Stomach (tissue), 9 donors: ENCODE results near the gene EEF1AKMT1. TPM values are rescaled to one million over a fixed set of nuclear protein-coding genes. Genes with fewer than 3 reads are reported as not detected.

Experiments used
- DNase-seq, 2 donors: peaks; one replicate each; pipeline versions ENCODE4 v3.0.0 to v3.0.0-alpha.2; 2013 to 2019
- H3K27ac ChIP-seq, 5 donors: fragments of 200-600 bp in 4 of 5; sonication (generic) in 4 of 5; one replicate each; pipeline ENCODE4 v1.5.1; 2013 to 2019; ENCODE audit warnings: mild to moderate bottlenecking in 1 of 5, moderate library complexity in 1 of 5
- H3K27me3 ChIP-seq, 3 donors: fragments of 200-600 bp; sonication (generic); one replicate each; pipeline ENCODE4 v1.5.1; 2017 to 2019; ENCODE audit warnings: mixed run types in 1 of 3
- H3K36me3 ChIP-seq, 4 donors: fragments of 200-600 bp; sonication (generic); 1 replicate in 3 of 4; 2 replicates in 1 of 4; pipeline ENCODE4 v1.5.1; 2016 to 2019
- H3K4me1 ChIP-seq, 4 donors: fragments of 200-600 bp; sonication (generic); one replicate each; pipeline ENCODE4 v1.5.1; 2016 to 2019
- H3K4me3 ChIP-seq, 4 donors: fragments of 200-600 bp; sonication (generic) in 3 of 4; one replicate each; pipeline ENCODE4 v1.5.1; 2016 to 2019; ENCODE audit warnings: mild to moderate bottlenecking in 1 of 4
- H3K9me3 ChIP-seq, 4 donors: fragments of 200-600 bp; sonication (generic); one replicate each; pipeline ENCODE4 v1.5.1; 2016 to 2019
- EP300 ChIP-seq: sonication (generic); formaldehyde crosslinking; IDR thresholded peaks from one replicate; pipeline ENCODE4 v1.6.1; 2017; ENCODE audit warnings: antibody characterized with exemption
- POLR2A ChIP-seq, 4 donors: fragments of 450-650 bp; IDR thresholded peaks; one replicate each; pipeline ENCODE4 v1.6.1; 2016; ENCODE audit warnings: antibody characterized with exemption in 4 of 4, control low read depth in 2 of 4, mild to moderate bottlenecking in 1 of 4, moderate library complexity in 1 of 4
- POLR2AphosphoS5 ChIP-seq, 3 donors: sonication (generic); formaldehyde crosslinking; IDR thresholded peaks; one replicate each; pipeline ENCODE4 v1.6.1; 2016; ENCODE audit warnings: antibody characterized with exemption in 3 of 3
- WGBS, 5 donors: extraction: QIAGEN DNeasy Blood & Tissue Kit in 3 of 5; methylation state at CpG; one replicate each; pipeline versions ENCODE4 v1.1.5 to v1.1.7; 2013 to 2018; 5-methylcytosine and 5-hydroxymethylcytosine counted together
- intact Hi-C: fragments of 100-400 bp; cut with DNase I; formaldehyde crosslinking; loops from one replicate; pipeline ENCODE4 v1.15.1; 2023; ENCODE audit warnings: low total_unique reads
- polyA plus RNA-seq, 3 donors: library from polyadenylated mRNA; stranded (reverse); fragments of 200-250 nt; gene quantifications; one replicate each; pipeline ENCODE4 v1.2.3, GENCODE V29; 2013
- total RNA-seq, 5 donors: library from RNA; depleted of rRNA; stranded (reverse); fragments of >200 nt; gene quantifications; one replicate each; pipeline versions ENCODE4 v1.1.0 to v1.2.3, GENCODE V29; 2014 to 2016
- TF ChIP-seq, protein P1 (sequence below), 7 experiments: fragments of 450-650 bp in 4 of 7; fragments of 200-600 bp in 3 of 7; sonication (generic) in 3 of 7; IDR thresholded peaks; one replicate each; pipeline ENCODE4 v1.5.1; 2016 to 2019; ENCODE audit warnings: antibody characterized with exemption in 7 of 7, control low read depth in 2 of 7, mild to moderate bottlenecking in 1 of 7
- donor health status: healthy with polysubstance abuse.
- donor health status: Bipolar disorder and iron deficiency.
- donor health status: healthy.

EEF1AKMT1 gene
- total and polyA plus RNA-seq, 8 donors: 3.1 to 14.1 (median 7.2) TPM; not detected in 1

DNA sequence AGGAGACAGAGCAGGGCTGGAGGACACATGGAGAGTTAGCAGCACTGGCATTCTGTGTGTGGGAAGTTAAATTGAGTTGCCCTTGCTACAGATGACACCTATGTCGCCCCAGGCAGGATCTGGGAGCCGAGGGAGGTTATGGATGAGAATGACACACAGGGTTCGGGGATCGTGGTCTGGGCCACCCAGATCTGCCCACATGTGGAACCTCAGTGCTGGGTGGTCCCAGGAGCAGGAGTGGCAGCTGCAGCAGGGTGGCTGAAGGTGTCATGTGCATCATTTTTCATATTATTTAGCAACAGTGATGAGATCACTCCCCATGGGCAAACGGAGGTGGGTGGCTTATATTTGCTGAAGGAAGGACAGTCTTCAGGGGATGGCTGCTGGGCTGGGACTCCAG, 67.1 kb downstream of the EEF1AKMT1 start:
- intact Hi-C loops: loop anchor here (5.0 kb wide), 1 partner anchor 121 kb away; no protein-coding TSS in a partner anchor
- Histone ChIP-seq H3K4me1 (peaks cover 7 to 23% (median 15%) of the 10 kb centered on the region in 4 donors), H3K27ac (no peak overlapping the region), H3K27me3 (peaks cover 0 to 10% (median 0%) of the 10 kb centered on the region in 3 donors), H3K9me3 (no peaks in the 10 kb centered on the region), H3K36me3 (no peaks in the 10 kb centered on the region), H3K4me3 (no peak overlapping the region)
- DNase-seq: no peak
- TF ChIP-seq EP300: no peak
- no peak for TF ChIP-seq POLR2AphosphoS5 (IDR thresholded peaks at IDR 0.05)
- no peak for TF ChIP-seq POLR2A (IDR thresholded peaks at IDR 0.05)
- TF ChIP-seq, protein P1, sequence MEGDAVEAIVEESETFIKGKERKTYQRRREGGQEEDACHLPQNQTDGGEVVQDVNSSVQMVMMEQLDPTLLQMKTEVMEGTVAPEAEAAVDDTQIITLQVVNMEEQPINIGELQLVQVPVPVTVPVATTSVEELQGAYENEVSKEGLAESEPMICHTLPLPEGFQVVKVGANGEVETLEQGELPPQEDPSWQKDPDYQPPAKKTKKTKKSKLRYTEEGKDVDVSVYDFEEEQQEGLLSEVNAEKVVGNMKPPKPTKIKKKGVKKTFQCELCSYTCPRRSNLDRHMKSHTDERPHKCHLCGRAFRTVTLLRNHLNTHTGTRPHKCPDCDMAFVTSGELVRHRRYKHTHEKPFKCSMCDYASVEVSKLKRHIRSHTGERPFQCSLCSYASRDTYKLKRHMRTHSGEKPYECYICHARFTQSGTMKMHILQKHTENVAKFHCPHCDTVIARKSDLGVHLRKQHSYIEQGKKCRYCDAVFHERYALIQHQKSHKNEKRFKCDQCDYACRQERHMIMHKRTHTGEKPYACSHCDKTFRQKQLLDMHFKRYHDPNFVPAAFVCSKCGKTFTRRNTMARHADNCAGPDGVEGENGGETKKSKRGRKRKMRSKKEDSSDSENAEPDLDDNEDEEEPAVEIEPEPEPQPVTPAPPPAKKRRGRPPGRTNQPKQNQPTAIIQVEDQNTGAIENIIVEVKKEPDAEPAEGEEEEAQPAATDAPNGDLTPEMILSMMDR (IDR thresholded peaks at IDR 0.05): no peak
- 90 to 96% (median 93%) methylated on average over 5 of the region's 5 CpGs for WGBS, 5 donors

GRCh38 chr13:20704459-20705069, 69.2 kb downstream of the EEF1AKMT1 start:
- intact Hi-C loops: loop anchor here (5.0 kb wide), 1 partner anchor 123 kb away; no protein-coding TSS in a partner anchor
- DNase-seq: no peak
- Histone ChIP-seq H3K27me3 (peaks cover 0 to 28% (median 0%) of the 10 kb centered on the region in 3 donors), H3K4me1 (peaks cover 7 to 23% (median 16%) of the 10 kb centered on the region in 4 donors), H3K9me3 (no peaks in the 10 kb centered on the region), H3K4me3 (peak overlapping the region; percentile 72 to 86 (median 74)), H3K27ac (peak overlapping the region in 2 of 5 donors; percentile 72 to 79), H3K36me3 (no peaks in the 10 kb centered on the region)
- WGBS, 5 donors: 16 to 27% (median 19%) methylated on average over 12 to 20 of the region's 20 CpGs
- TF ChIP-seq, protein P1 (IDR thresholded peaks at IDR 0.05): no peak

- H3K4me1 ChIP-seq: peaks cover 7 to 23% (median 16%) of the 10 kb centered on the region in 4 donors
- peak overlapping the region in 3 of 5 donors; percentile 62 to 79 (median 72) for H3K27ac ChIP-seq
- TF ChIP-seq, protein P1 (IDR thresholded peaks at IDR 0.05): peak in 3 of 7 experiments; percentile 55 to 75 (median 71)
- TF ChIP-seq POLR2AphosphoS5 (IDR thresholded peaks at IDR 0.05) (peak in 2 of 3 donors; percentile 51 to 66), POLR2A (IDR thresholded peaks at IDR 0.05) (no peak), EP300 (no peak)
- peak; percentile 84 to 97 for DNase-seq
- H3K9me3 ChIP-seq: no peaks in the 10 kb centered on the region
- 0 to 1% (median 0%) methylated on average over 3 to 93 of the region's 98 CpGs for WGBS, 5 donors
- intact Hi-C loops: no loop called here
- peaks cover 0 to 28% (median 0%) of the 10 kb centered on the region in 3 donors for H3K27me3 ChIP-seq
- peak overlapping the region; percentile 72 to 86 (median 74) for H3K4me3 ChIP-seq
- no peaks in the 10 kb centered on the region for H3K36me3 ChIP-seq
These were observed 69.8 kb downstream of the EEF1AKMT1 start for GRCh38 chr13:20703780-20704458.

- Histone ChIP-seq H3K27me3 (peaks cover 0 to 28% (median 0%) of the 10 kb centered on the region in 3 donors), H3K36me3 (no peaks in the 10 kb centered on the region), H3K4me3 (peak within 1 kb of the TSS; percentile 72 to 86 (median 74)), H3K9me3 (no peaks in the 10 kb centered on the region), H3K4me1 (peaks cover 7 to 23% (median 16%) of the 10 kb centered on the region in 4 donors), H3K27ac (peak within 1 kb of the TSS; percentile 56 to 83 (median 62))
- DNase-seq: peak in 1 of 2 donors; percentile 77
- TF ChIP-seq, protein P1 (IDR thresholded peaks at IDR 0.05): no peak
- TF ChIP-seq EP300 (no peak), POLR2A (IDR thresholded peaks at IDR 0.05) (no peak)
- 1% methylated on average over 37 to 94 of the region's 94 CpGs for WGBS, 5 donors
- intact Hi-C loops: no loop called here
These were observed 70.6 kb downstream of the EEF1AKMT1 start, which contains the start of gene IL17D for GRCh38 chr13:20702915-20703779. Gene IL17D, plus strand, starts transcription at chr13:20703699. Its CDS starts 303 bp downstream, at chr13:20704002.
